Lung (tissue), 12 donors: ENCODE measurements around the gene RAP1GAP2. TPM values are rescaled to one million over a fixed set of nuclear protein-coding genes. Genes with fewer than 3 reads are reported as not detected.
A peak's percentile ranks its signal among the peaks of the same experiment; 100 is the strongest.

ENCODE experiments used
- ATAC-seq: fragments of 200-7000 bp; cut with Tn5 transposase; one replicate; pipeline ENCODE4 v1.9.1; 2020; ENCODE audit warnings: moderate number of reproducible peaks; ENCODE audit not compliant: insufficient read depth, low FRiP score
- DNase-seq, 3 donors: peaks; one replicate each; pipeline ENCODE4 v3.0.0-alpha.2; 2013 to 2017
- H3K27ac ChIP-seq, 2 donors: one replicate each; pipeline ENCODE4 v1.5.1; 2013; ENCODE audit warnings: mild to moderate bottlenecking in 2 of 2, moderate library complexity in 2 of 2, control low read depth in 1 of 2, inconsistent platforms in 1 of 2, low read depth in 1 of 2, low read length in 1 of 2
- H3K27me3 ChIP-seq, 3 donors: one replicate each; pipeline ENCODE4 v1.5.1; 2013; ENCODE audit warnings: low read length in 2 of 3; ENCODE audit not compliant: control insufficient read depth in 3 of 3, insufficient read depth in 3 of 3
- H3K36me3 ChIP-seq, 4 donors: one replicate each; pipeline ENCODE4 v1.5.1; 2013; ENCODE audit warnings: low read length in 4 of 4, mild to moderate bottlenecking in 1 of 4, moderate library complexity in 1 of 4; ENCODE audit not compliant: control insufficient read depth in 4 of 4, insufficient read depth in 4 of 4
- H3K4me1 ChIP-seq, 5 donors: one replicate each; pipeline ENCODE4 v1.5.1; 2013; ENCODE audit warnings: low read length in 5 of 5, mild to moderate bottlenecking in 2 of 5, moderate library complexity in 1 of 5; ENCODE audit not compliant: control insufficient read depth in 5 of 5, insufficient read depth in 5 of 5
- H3K4me3 ChIP-seq: one replicate; pipeline ENCODE4 v1.5.1; 2013; ENCODE audit warnings: mild to moderate bottlenecking, control low read depth, moderate library complexity
- H3K9ac ChIP-seq, 2 donors: one replicate each; pipeline ENCODE4 v1.5.1; 2013; ENCODE audit warnings: low read length in 2 of 2, control low read depth in 1 of 2; ENCODE audit not compliant: insufficient read depth in 1 of 2
- H3K9me3 ChIP-seq, 4 donors: one replicate each; pipeline ENCODE4 v1.5.1; 2013; ENCODE audit warnings: low read length in 3 of 4, mild to moderate bottlenecking in 1 of 4, moderate library complexity in 1 of 4; ENCODE audit not compliant: control insufficient read depth in 4 of 4, insufficient read depth in 3 of 4
- WGBS, 2 donors: extraction: QIAGEN DNeasy Blood & Tissue Kit; methylation state at CpG; one replicate each; pipeline ENCODE4 v1.1.7; 2013; 5-methylcytosine and 5-hydroxymethylcytosine counted together
- polyA plus RNA-seq, 2 donors: library from polyadenylated mRNA; stranded (reverse); fragments of 200-250 nt; gene quantifications; one replicate each; pipeline ENCODE4 v1.2.1, GENCODE V29; 2013
- total RNA-seq, 2 donors: library from RNA; depleted of rRNA in 1 of 2; stranded (reverse); fragments of >200 nt in 1 of 2; gene quantifications; one replicate each; pipeline ENCODE4 v1.2.1, GENCODE V29; 2014 to 2021
- TF ChIP-seq, protein P1 (sequence below): IDR thresholded peaks from 2 replicates; pipeline ENCODE4 v1.5.1; 2012; ENCODE audit warnings: mild to moderate bottlenecking; ENCODE audit errors: control extremely low read depth, extremely low read depth
- donor health status: control.
- donor health status: control.
- donor health status: Bipolar disorder and iron deficiency.
- donor health status: healthy.
- donor health status: DM: yes; HTN: yes; CAD: no.

The RAP1GAP2 gene
- total and polyA plus RNA-seq, 4 donors: 5.3 to 16.7 (median 6.0) TPM

DNA sequence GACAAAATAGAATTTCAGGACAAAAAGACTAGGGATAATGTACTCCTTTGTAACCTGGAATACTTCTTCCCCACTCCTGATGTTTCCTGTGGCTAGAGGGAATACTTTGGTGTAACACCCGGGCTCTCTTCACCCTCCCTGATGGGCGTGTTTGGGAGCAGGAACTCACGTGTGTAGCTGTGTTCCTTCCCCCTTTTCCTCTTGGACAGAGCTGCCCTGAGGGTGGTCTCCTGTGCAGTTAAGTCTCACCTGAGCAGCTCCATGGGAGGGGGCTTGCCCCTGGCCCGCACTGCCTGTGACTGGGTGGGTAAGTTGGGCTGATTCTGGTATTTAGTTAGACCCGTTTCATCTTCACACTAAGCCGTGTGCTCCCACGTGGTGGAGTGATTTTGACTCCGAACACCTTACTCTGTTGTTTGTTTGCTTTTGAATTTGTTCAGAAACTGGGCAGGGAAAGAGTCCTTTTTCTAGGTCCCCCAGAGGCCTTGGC is 179.3 kb downstream of the RAP1GAP2 start:
- H3K4me1 ChIP-seq: peaks cover 0 to 1% (median 0%) of the 10 kb centered on the region in 5 donors
- no peaks in the 10 kb centered on the region for H3K36me3 ChIP-seq
- peaks cover 0 to 2% (median 0%) of the 10 kb centered on the region in 3 donors for H3K27me3 ChIP-seq
- H3K9ac ChIP-seq: no peak overlapping the region
- DNase-seq (peak in 1 of 3 donors; percentile 57), ATAC-seq (peak; percentile 58)
- no peaks in the 10 kb centered on the region for H3K9me3 ChIP-seq
- H3K4me3 ChIP-seq: peak overlapping the region; percentile 19
- peak overlapping the region in 1 of 2 donors; percentile 1 for H3K27ac ChIP-seq
- TF ChIP-seq, protein P1, sequence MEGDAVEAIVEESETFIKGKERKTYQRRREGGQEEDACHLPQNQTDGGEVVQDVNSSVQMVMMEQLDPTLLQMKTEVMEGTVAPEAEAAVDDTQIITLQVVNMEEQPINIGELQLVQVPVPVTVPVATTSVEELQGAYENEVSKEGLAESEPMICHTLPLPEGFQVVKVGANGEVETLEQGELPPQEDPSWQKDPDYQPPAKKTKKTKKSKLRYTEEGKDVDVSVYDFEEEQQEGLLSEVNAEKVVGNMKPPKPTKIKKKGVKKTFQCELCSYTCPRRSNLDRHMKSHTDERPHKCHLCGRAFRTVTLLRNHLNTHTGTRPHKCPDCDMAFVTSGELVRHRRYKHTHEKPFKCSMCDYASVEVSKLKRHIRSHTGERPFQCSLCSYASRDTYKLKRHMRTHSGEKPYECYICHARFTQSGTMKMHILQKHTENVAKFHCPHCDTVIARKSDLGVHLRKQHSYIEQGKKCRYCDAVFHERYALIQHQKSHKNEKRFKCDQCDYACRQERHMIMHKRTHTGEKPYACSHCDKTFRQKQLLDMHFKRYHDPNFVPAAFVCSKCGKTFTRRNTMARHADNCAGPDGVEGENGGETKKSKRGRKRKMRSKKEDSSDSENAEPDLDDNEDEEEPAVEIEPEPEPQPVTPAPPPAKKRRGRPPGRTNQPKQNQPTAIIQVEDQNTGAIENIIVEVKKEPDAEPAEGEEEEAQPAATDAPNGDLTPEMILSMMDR: no peak
- WGBS, 2 donors: 63 to 65% methylated on average over 8 of the region's 8 CpGs

DNA sequence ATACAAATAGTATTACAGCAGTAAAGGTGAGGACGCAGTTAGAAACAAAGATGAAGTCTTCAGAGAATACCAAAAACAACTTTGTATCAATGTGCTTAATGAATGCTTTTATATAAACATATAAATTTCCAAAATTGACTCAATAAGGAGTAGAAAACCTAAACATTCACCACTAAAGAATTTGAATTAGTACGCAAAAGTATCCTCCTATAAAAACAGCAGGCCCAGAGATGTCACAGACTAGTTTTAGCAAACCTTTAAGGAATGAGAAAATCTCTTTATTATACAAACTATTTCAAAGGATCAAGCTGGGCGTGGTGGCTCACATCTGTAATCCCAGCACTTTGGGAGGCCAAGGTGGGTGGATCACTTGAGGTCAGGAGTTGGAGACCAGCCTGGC is 180.9 kb downstream of the RAP1GAP2 start:
- no peak for ATAC-seq
- 93 to 96% methylated on average over 3 of the region's 3 CpGs for WGBS, 2 donors
- peaks cover 0 to 15% (median 0%) of the 10 kb centered on the region in 5 donors for H3K4me1 ChIP-seq

DNA sequence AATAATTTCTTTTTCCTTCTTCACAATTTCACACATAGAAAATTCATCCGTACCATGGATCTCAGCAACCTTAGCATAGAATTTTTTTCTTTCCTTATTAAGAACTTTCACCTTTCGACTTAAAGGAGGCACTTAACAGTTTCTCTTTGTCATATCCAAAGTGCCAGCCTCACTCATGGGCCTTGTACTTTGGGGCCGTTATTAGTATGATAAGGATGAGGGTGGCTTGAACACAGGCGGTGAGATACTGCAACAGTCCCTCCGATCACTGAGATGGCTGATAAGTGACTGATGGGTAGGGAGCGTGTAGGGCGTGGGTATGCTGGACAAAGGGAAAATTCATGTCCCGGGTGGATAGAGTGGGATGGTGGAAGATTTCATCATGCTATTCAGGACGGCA is 181.9 kb downstream of the RAP1GAP2 start:
- DNase-seq: no peak
- H3K9ac ChIP-seq: no peak overlapping the region
- ATAC-seq: no peak
- no peak overlapping the region for H3K4me3 ChIP-seq
- WGBS, 2 donors: 87 to 92% methylated on average over 9 of the region's 9 CpGs
- H3K9me3 ChIP-seq: no peaks in the 10 kb centered on the region
- H3K36me3 ChIP-seq: peaks cover 0 to 2% (median 0%) of the 10 kb centered on the region in 4 donors
- no peaks in the 10 kb centered on the region for H3K27me3 ChIP-seq
- no peak overlapping the region for H3K27ac ChIP-seq
- H3K4me1 ChIP-seq: peaks cover 0 to 22% (median 0%) of the 10 kb centered on the region in 5 donors
- TF ChIP-seq, protein P1: no peak

More for the DNA sequence above, 180.9 kb downstream of the RAP1GAP2 start:
- Histone ChIP-seq H3K36me3 (peaks cover 0 to 2% (median 0%) of the 10 kb centered on the region in 4 donors), H3K9me3 (no peaks in the 10 kb centered on the region), H3K9ac (no peak overlapping the region), H3K27me3 (no peaks in the 10 kb centered on the region), H3K4me3 (no peak overlapping the region), H3K27ac (no peak overlapping the region)
- no peak for DNase-seq
- TF ChIP-seq, protein P1: no peak

DNA sequence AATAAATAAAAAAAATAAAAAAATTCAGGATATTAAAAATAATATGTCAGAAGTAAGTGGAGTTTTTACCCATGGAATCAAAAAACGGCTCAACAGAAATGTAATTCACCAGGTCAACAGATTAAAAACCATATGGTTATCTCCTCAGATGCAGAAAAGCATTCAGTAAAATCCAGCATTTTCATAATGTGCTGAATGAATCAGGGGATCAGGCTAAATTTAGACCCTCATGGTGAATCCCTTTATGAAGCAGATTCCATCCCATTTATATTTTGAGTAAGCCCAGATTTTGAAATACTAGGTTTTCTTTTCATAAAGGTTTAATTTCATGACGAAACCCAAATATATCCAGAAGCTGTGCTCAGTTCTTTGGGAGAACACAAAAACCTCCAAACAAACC is 182.8 kb downstream of the RAP1GAP2 start:
- no peak overlapping the region for H3K9ac ChIP-seq
- DNase-seq (no peak), ATAC-seq (no peak)
- no peaks in the 10 kb centered on the region for H3K27me3 ChIP-seq
- H3K27ac ChIP-seq: no peak overlapping the region
- 93 to 97% methylated on average over 2 of the region's 2 CpGs for WGBS, 2 donors
- peaks cover 0 to 2% (median 0%) of the 10 kb centered on the region in 4 donors for H3K36me3 ChIP-seq
- TF ChIP-seq, protein P1: no peak
- peaks cover 0 to 30% (median 0%) of the 10 kb centered on the region in 5 donors for H3K4me1 ChIP-seq
- H3K4me3 ChIP-seq: no peak overlapping the region
- H3K9me3 ChIP-seq: no peaks in the 10 kb centered on the region
